HG03469 (cell line): ENCODE data around the gene KCNJ6.
"Not testable (repeated sequence)": the region's sequence is repeated elsewhere in the genome, so short reads cannot be mapped to it uniquely, and the experiment has no call there.

ENCODE experiments used
- ATAC-seq: cut with Tn5 transposase; IDR thresholded peaks from one replicate; pipeline ENCODE4 v1.9.1; 2021; ENCODE audit warnings: mild to moderate bottlenecking, moderate library complexity, moderate number of reproducible peaks; ENCODE audit not compliant: unreplicated experiment

KCNJ6 gene

GRCh38 chr21:37784591-37785318 lies 131.5 kb downstream of the KCNJ6 start:
- no peak for ATAC-seq

GRCh38 chr21:37783016-37783415 lies 133.2 kb downstream of the KCNJ6 start:
- ATAC-seq = no peak

GRCh38 chr21:37780991-37781983 lies 135.0 kb downstream of the KCNJ6 start:
- no peak for ATAC-seq

- ATAC-seq = no peak
These were observed 145.1 kb downstream of the KCNJ6 start for GRCh38 chr21:37771181-37771580.

GRCh38 chr21:37770461-37770860 lies 145.8 kb downstream of the KCNJ6 start:
- no peak for ATAC-seq

GRCh38 chr21:37769656-37770055 lies 146.6 kb downstream of the KCNJ6 start:
- no peak for ATAC-seq

- ATAC-seq = no peak
These were observed 148.3 kb downstream of the KCNJ6 start for GRCh38 chr21:37767984-37768383.

GRCh38 chr21:37766129-37766528 lies 150.1 kb downstream of the KCNJ6 start:
- no peak for ATAC-seq

- ATAC-seq = no peak
These were observed 150.9 kb downstream of the KCNJ6 start for GRCh38 chr21:37765221-37765900.

- ATAC-seq = no peak
These were observed 151.6 kb downstream of the KCNJ6 start for GRCh38 chr21:37764691-37765090.

GRCh38 chr21:37763298-37763697 lies 153.0 kb downstream of the KCNJ6 start:
- no peak for ATAC-seq

- ATAC-seq = no peak
These were observed 153.7 kb downstream of the KCNJ6 start for GRCh38 chr21:37762606-37763005.

- not testable (repeated sequence) for ATAC-seq
These were observed 154.9 kb downstream of the KCNJ6 start for GRCh38 chr21:37761406-37761805.

GRCh38 chr21:37759777-37760176 lies 156.5 kb downstream of the KCNJ6 start:
- ATAC-seq = no peak

GRCh38 chr21:37758982-37759381 lies 157.3 kb downstream of the KCNJ6 start:
- ATAC-seq = no peak

- no peak for ATAC-seq
These were observed 158.5 kb downstream of the KCNJ6 start for GRCh38 chr21:37757606-37758376.

GRCh38 chr21:37753122-37753599 lies 163.1 kb downstream of the KCNJ6 start:
- no peak for ATAC-seq

- no peak for ATAC-seq
These were observed 164.8 kb downstream of the KCNJ6 start for GRCh38 chr21:37751268-37751975.

- ATAC-seq = no peak
These were observed 167.1 kb downstream of the KCNJ6 start for GRCh38 chr21:37749132-37749531.

- ATAC-seq = no peak
These were observed 167.9 kb downstream of the KCNJ6 start for GRCh38 chr21:37748351-37748750.
